Ascending aorta (tissue), 2 donors: Measurements from ENCODE around the gene SERPINB6. TPM values are rescaled to one million over a fixed set of nuclear protein-coding genes. Genes with fewer than 3 reads are reported as not detected.
"Not testable (repeated sequence)": the region's sequence is repeated elsewhere in the genome, so short reads cannot be mapped to it uniquely, and the experiment has no call there.

Source experiments
- DNase-seq, 2 donors: peaks; one replicate each; pipeline ENCODE4 v3.0.0-alpha.2; 2019; ENCODE audit warnings: low spot score in 2 of 2
- H3K27ac ChIP-seq, 2 donors: fragments of 200-600 bp; sonication (generic); one replicate each; pipeline ENCODE4 v1.5.1; 2016 to 2017; ENCODE audit warnings: mild to moderate bottlenecking in 1 of 2
- H3K27me3 ChIP-seq: fragments of 200-600 bp; sonication (generic); one replicate; pipeline ENCODE4 v1.5.1; 2017
- H3K36me3 ChIP-seq, 2 donors: fragments of 200-600 bp; sonication (generic); one replicate each; pipeline ENCODE4 v1.5.1; 2016
- H3K4me1 ChIP-seq, 2 donors: fragments of 200-600 bp; sonication (generic); one replicate each; pipeline ENCODE4 v1.5.1; 2016 to 2017; ENCODE audit warnings: mild to moderate bottlenecking in 1 of 2
- H3K4me3 ChIP-seq, 2 donors: fragments of 200-600 bp; sonication (generic); one replicate each; pipeline ENCODE4 v1.5.1; 2016 to 2017; ENCODE audit warnings: mild to moderate bottlenecking in 1 of 2
- H3K9me3 ChIP-seq, 2 donors: fragments of 200-600 bp; sonication (generic); one replicate each; pipeline ENCODE4 v1.5.1; 2016
- intact Hi-C: fragments of 100-400 bp; cut with DNase I; formaldehyde crosslinking; loops from one replicate; pipeline ENCODE4 v1.15.1; 2023
- total RNA-seq: library from RNA; depleted of rRNA; stranded (reverse); fragments of >200 nt; gene quantifications from one replicate; pipeline ENCODE4 v1.1.0, GENCODE V29; 2016
- TF ChIP-seq, protein P1 (sequence below), 3 experiments: fragments of 200-600 bp in 2 of 3; fragments of 450-650 bp in 1 of 3; sonication (generic) in 2 of 3; IDR thresholded peaks; one replicate each; pipeline ENCODE4 v1.5.1; 2016 to 2019; ENCODE audit warnings: antibody characterized with exemption in 3 of 3, mild to moderate bottlenecking in 1 of 3, moderate library complexity in 1 of 3

The SERPINB6 gene
- total RNA-seq, 1 donor from 2014 or later = 222 TPM

DNA sequence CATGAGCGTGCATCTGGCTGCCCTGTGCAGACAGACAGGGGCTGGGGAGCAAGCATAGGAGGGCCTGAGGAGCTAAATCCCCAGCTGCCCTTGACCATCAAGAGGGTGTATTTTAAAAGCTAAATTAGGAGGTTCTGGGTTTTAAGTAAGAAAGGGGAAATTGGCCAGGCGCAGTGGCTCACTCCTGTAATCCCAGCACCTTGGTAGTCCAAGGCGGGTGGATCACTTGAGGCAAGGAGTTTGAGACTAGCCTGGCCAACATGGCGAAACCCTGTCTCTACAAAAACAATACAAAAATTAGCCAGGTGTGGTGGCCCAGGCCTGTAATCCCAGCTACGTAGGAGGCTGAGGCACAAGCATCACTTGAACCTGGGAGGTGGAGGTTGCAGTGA, 27.8 kb downstream of the SERPINB6 start:
- peak in 1 of 2 donors; percentile 43 for DNase-seq
- TF ChIP-seq, protein P1, sequence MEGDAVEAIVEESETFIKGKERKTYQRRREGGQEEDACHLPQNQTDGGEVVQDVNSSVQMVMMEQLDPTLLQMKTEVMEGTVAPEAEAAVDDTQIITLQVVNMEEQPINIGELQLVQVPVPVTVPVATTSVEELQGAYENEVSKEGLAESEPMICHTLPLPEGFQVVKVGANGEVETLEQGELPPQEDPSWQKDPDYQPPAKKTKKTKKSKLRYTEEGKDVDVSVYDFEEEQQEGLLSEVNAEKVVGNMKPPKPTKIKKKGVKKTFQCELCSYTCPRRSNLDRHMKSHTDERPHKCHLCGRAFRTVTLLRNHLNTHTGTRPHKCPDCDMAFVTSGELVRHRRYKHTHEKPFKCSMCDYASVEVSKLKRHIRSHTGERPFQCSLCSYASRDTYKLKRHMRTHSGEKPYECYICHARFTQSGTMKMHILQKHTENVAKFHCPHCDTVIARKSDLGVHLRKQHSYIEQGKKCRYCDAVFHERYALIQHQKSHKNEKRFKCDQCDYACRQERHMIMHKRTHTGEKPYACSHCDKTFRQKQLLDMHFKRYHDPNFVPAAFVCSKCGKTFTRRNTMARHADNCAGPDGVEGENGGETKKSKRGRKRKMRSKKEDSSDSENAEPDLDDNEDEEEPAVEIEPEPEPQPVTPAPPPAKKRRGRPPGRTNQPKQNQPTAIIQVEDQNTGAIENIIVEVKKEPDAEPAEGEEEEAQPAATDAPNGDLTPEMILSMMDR (IDR thresholded peaks at IDR 0.05) = no peak
- intact Hi-C loops = no loop called here
- no peak overlapping the region for H3K4me3 ChIP-seq
- no peaks in the 10 kb centered on the region for H3K9me3 ChIP-seq
- no peak overlapping the region for H3K27ac ChIP-seq
- H3K36me3 ChIP-seq = peaks cover 13 to 15% of the 10 kb centered on the region in 2 donors
- H3K4me1 ChIP-seq = no peaks in the 10 kb centered on the region
- H3K27me3 ChIP-seq = no peaks in the 10 kb centered on the region

DNA sequence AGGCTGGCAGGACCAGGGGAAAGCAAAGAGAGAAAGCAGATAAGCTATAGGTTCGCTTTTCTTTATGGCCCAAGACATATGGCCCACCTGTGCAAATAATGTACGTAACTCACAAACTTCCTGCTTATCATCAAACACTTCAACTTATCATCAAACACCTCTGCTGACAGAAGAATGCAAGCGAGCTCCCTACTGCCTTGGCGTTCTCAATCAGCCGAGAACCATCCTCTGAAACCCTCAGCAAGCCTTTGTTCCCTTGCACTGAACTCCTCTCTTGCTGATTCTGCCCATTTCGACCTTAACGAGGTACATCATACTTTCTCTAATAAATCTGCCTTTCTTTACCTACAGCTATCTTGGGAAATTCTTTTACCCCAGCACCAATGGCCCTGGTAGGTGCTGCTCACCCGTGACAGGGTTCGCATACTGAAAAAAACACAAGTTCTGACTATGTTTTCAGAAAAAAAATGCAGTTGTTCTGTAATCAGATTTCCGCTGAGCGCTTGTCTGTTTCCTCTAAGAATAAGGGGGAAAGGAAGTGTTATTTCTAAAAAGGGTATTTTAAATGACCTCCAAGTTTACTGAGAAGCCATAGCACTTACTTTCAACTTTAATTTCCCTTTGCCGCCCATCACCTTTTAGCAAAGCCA, 28.3 kb downstream of the SERPINB6 start:
- DNase-seq = peak in 1 of 2 donors; percentile 21
- intact Hi-C loops = no loop called here
- TF ChIP-seq, protein P1 (IDR thresholded peaks at IDR 0.05) = no peak
- H3K4me1 ChIP-seq = no peaks in the 10 kb centered on the region
- H3K4me3 ChIP-seq = no peak overlapping the region
- H3K9me3 ChIP-seq = no peaks in the 10 kb centered on the region
- H3K36me3 ChIP-seq = peaks cover 8 to 9% of the 10 kb centered on the region in 2 donors
- H3K27ac ChIP-seq = no peak overlapping the region
- H3K27me3 ChIP-seq = no peaks in the 10 kb centered on the region

DNA sequence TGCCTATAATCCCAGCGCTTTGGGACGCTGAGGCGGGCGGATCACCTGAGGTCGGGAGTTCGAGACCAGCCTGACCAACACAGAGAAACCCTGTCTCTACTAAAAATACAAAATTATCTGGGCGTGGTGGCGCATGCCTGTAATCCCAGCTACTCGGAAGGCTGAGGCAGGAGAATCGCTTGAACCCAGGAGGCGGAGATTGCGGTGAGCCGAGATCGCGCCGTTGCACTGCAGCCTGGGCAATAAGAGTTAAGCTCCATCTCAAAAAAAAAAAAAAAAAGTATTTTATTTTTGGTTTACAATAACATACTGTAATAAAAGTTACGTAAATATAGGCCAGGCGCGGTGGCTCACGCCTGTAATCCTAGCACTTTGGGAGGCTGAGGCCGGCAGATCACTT, 29.3 kb downstream of the SERPINB6 start:
- not testable (repeated sequence) for H3K27me3 ChIP-seq
- DNase-seq = peak in 1 of 2 donors; percentile 50

DNA sequence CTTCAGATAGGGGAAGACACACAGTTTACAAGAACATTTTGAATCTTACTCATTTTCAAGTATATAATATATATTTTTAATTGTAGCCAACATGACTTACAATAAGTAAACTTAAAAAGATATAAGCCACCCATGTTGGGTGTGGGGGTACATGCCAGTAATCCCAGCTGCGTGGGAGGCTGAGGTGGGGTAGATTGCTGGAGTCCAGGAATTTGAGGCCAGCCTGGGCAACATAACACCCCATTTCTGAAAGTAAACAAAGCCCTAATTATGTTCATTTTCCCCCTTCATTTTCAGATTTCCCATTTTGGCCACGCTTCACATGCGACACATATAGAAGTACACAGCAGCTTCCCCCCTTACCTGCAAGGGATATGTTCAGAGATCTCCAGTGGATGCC, 30.5 kb downstream of the SERPINB6 start:
- Histone ChIP-seq H3K4me1 (no peaks in the 10 kb centered on the region), H3K27me3 (no peaks in the 10 kb centered on the region), H3K27ac (no peak overlapping the region), H3K4me3 (no peak overlapping the region), H3K9me3 (no peaks in the 10 kb centered on the region), H3K36me3 (no peaks in the 10 kb centered on the region)
- DNase-seq = peak in 1 of 2 donors; percentile 21
- intact Hi-C loops = no loop called here
- TF ChIP-seq, protein P1 (IDR thresholded peaks at IDR 0.05) = no peak

More for the DNA sequence above, 29.3 kb downstream of the SERPINB6 start:
- H3K4me1 ChIP-seq, H3K27ac ChIP-seq, intact Hi-C loops, H3K36me3 ChIP-seq, H3K4me3 ChIP-seq, H3K9me3 ChIP-seq: not testable (repeated sequence)

DNA sequence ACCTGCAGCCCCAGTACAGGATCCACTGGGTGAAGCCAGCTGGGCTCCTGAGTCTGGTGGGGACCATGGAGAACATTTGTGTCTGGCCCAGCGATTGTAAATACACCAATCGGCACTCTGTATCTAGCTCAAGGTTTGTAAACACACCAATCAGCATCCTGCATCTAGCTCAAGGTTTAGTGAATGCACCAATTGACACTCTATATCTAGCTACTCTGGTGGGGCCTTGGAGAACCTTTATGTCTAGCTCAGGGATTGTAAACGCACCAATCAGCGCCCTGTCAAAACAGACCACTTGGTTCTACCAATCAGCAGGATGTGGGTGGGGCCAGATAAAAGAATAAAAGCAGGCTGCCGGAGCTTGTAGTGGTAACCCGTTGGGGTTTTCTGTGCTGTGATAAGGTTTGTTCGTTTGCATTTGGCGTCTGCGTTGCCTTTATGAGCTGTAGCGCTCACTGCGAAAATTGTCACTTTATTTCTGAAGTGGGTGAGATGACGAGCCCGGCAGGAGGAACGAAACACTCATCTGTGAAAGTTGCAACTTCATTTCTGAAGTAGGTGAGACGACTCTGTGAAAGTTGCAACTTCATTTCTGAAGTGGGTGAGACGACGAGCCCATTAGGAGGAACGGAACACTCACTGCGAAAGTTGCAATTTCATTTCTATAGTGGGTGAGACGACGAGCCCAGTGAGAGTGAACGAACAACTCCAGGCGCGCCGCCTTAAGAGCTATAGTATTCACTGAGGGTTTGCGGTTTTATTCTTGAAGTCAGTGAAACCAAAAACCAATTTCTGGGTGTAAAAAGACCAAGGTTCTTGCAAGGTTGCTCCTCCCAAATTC, 31.1 kb downstream of the SERPINB6 start:
- no peak overlapping the region for H3K4me3 ChIP-seq
- no peaks in the 10 kb centered on the region for H3K27me3 ChIP-seq
- TF ChIP-seq, protein P1 (IDR thresholded peaks at IDR 0.05) = no peak
- H3K27ac ChIP-seq = no peak overlapping the region
- no peaks in the 10 kb centered on the region for H3K36me3 ChIP-seq
- DNase-seq = peak in 1 of 2 donors; percentile 55
- H3K4me1 ChIP-seq = no peaks in the 10 kb centered on the region
- no peaks in the 10 kb centered on the region for H3K9me3 ChIP-seq
- intact Hi-C loops = no loop called here
